ENCODE data around the gene RAPSN.

The RAPSN gene

GRCh38 chr11:47431356-47432083 is 17.4 kb downstream of the RAPSN start:
- no peak for DNase-seq

- DNase-seq: no peak
Measured at GRCh38 chr11:47430524-47430923, 18.4 kb downstream of the RAPSN start.

GRCh38 chr11:47426062-47426956 is 22.6 kb downstream of the RAPSN start, which contains the start of gene PSMC3:
PSMC3 (minus strand) TSS chr11:47426439; CDS start chr11:47426279, 160 bp downstream.
- DNase-seq: peak; percentile 96

GRCh38 chr11:47425611-47426010 is 23.3 kb downstream of the RAPSN start:
- DNase-seq: no peak

- no peak for DNase-seq
Measured at GRCh38 chr11:47418454-47419259, 30.3 kb downstream of the RAPSN start.

GRCh38 chr11:47417712-47418111 is 31.2 kb downstream of the RAPSN start:
- no peak for DNase-seq

- DNase-seq: no peak
Measured at GRCh38 chr11:47415949-47416472, 32.9 kb downstream of the RAPSN start.

GRCh38 chr11:47415091-47415854 is 33.7 kb downstream of the RAPSN start:
- DNase-seq: no peak

GRCh38 chr11:47414685-47415070 is 34.3 kb downstream of the RAPSN start:
- DNase-seq: no peak

GRCh38 chr11:47413908-47414684 is 34.8 kb downstream of the RAPSN start:
- DNase-seq: no peak

GRCh38 chr11:47413351-47413750 is 35.6 kb downstream of the RAPSN start:
- no peak for DNase-seq

- DNase-seq: peak; percentile 57
Measured at GRCh38 chr11:47411884-47412746, 36.8 kb downstream of the RAPSN start.

- DNase-seq: no peak
Measured at GRCh38 chr11:47410370-47411264, 38.3 kb downstream of the RAPSN start.

- DNase-seq: no peak
Measured at GRCh38 chr11:47409440-47410369, 39.2 kb downstream of the RAPSN start.

- no peak for DNase-seq
Measured at GRCh38 chr11:47408598-47409439, 40.1 kb downstream of the RAPSN start.

- peak; percentile 93 for DNase-seq
Measured at GRCh38 chr11:47407746-47408590, 41.0 kb downstream of the RAPSN start, which contains the start of gene SLC39A13. SLC39A13 (plus strand) TSS chr11:47408590; CDS start chr11:47410095, 1,505 bp downstream.
